Esophagus squamous epithelium (tissue), 4 donors: ENCODE data around the gene CHST2.

Experiments used
- POLR2A ChIP-seq, 4 donors: fragments of 450-650 bp; IDR thresholded peaks; one replicate each; pipeline ENCODE4 v1.6.1; 2017; ENCODE audit warnings: antibody characterized with exemption in 4 of 4, mild to moderate bottlenecking in 4 of 4, moderate library complexity in 3 of 4
- TF ChIP-seq, protein P1 (sequence below), 6 experiments: fragments of 450-650 bp in 4 of 6; fragments of 200-600 bp in 2 of 6; sonication (generic) in 2 of 6; IDR thresholded peaks; one replicate each; pipeline ENCODE4 v1.5.1; 2016 to 2019; ENCODE audit warnings: antibody characterized with exemption in 6 of 6, mild to moderate bottlenecking in 4 of 6, moderate library complexity in 4 of 6

DNA sequence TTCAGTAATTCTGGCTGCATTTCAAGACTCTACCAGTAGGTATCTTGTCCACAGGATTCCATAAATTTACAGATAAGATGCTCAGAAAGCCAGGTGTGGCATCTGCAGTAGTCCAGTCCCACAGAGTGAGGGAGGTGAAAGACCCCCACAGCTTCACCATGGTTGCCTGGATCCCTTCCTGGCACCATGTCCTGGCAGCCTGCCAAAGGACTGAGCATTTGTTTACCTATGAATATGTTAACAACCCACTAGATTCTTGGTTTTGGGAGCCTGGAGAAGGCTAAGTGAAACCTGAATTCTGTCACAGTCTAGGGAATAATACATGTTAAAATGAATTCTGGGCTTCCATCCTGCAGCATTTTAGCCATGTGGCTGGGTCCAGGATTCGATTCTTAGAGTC, 14.9 kb downstream of the CHST2 start:
- TF ChIP-seq, protein P1, sequence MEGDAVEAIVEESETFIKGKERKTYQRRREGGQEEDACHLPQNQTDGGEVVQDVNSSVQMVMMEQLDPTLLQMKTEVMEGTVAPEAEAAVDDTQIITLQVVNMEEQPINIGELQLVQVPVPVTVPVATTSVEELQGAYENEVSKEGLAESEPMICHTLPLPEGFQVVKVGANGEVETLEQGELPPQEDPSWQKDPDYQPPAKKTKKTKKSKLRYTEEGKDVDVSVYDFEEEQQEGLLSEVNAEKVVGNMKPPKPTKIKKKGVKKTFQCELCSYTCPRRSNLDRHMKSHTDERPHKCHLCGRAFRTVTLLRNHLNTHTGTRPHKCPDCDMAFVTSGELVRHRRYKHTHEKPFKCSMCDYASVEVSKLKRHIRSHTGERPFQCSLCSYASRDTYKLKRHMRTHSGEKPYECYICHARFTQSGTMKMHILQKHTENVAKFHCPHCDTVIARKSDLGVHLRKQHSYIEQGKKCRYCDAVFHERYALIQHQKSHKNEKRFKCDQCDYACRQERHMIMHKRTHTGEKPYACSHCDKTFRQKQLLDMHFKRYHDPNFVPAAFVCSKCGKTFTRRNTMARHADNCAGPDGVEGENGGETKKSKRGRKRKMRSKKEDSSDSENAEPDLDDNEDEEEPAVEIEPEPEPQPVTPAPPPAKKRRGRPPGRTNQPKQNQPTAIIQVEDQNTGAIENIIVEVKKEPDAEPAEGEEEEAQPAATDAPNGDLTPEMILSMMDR (IDR thresholded peaks at IDR 0.05) = no peak
- TF ChIP-seq POLR2A (IDR thresholded peaks at IDR 0.05) = no peak
